PC-9 (cell line): Measurements from ENCODE around the gene MGRN1. TPM values are rescaled to one million over a fixed set of nuclear protein-coding genes. Genes with fewer than 3 reads are reported as not detected.

ENCODE experiments used
- BruUV-seq: library from RNA; stranded (reverse); fragments of 400-500 nt; replicated peaks from 2 replicates; lab custom pipeline; 2021; lab: Mats Ljungman, UMichigan
- CTCF ChIA-PET: fragments of 300-600 bp; sonication (Branson Sonifier 250); formaldehyde crosslinking; loops from one replicate; lab custom pipeline; 2022; ENCODE audit warnings: antibody characterized with exemption; lab: Charles Lee
- POLR2A ChIA-PET: fragments of 300-600 bp; sonication (Branson Sonifier 250); formaldehyde crosslinking; loops from one replicate; lab custom pipeline; 2022; ENCODE audit warnings: antibody characterized with exemption; ENCODE audit not compliant: unreplicated experiment; lab: Charles Lee
- DNase-seq, 2 experiments: peaks; one replicate each; pipeline versions ENCODE4 v3.0.0 to v3.0.0-alpha.2; 2015 to 2022; ENCODE audit warnings: mixed read lengths in 1 of 2
- H2AFZ ChIP-seq: fragments of 200-600 bp; sonication (generic); 2 replicates; pipeline ENCODE4 v1.8.1; 2017; ENCODE audit warnings: antibody characterized with exemption
- H3F3A ChIP-seq: fragments of 200-600 bp; sonication (generic); 2 replicates; pipeline ENCODE4 v1.8.1; 2017; ENCODE audit warnings: antibody characterized with exemption, mild to moderate bottlenecking, low read depth; ENCODE audit not compliant: insufficient read depth
- H3K27ac ChIP-seq: fragments of 200-600 bp; sonication (generic); 2 replicates; pipeline ENCODE4 v1.6.1; 2016; ENCODE audit warnings: mixed run types
- H3K27me3 ChIP-seq: fragments of 200-600 bp; sonication (generic); 2 replicates; pipeline ENCODE4 v1.6.1; 2016; ENCODE audit warnings: low read depth, mixed run types; ENCODE audit not compliant: insufficient read depth
- H3K36me3 ChIP-seq: fragments of 200-600 bp; sonication (generic); 2 replicates; pipeline ENCODE4 v1.6.1; 2016; ENCODE audit warnings: low read depth, mixed run types
- H3K4me1 ChIP-seq: fragments of 200-600 bp; sonication (generic); replicated peaks from 2 replicates; pipeline ENCODE4 v1.6.1; 2016; ENCODE audit warnings: mixed run types; ENCODE audit not compliant: insufficient read depth
- H3K4me2 ChIP-seq: fragments of 200-600 bp; sonication (generic); 2 replicates; pipeline ENCODE4 v1.6.1; 2017; ENCODE audit warnings: mixed run types
- H3K4me3 ChIP-seq: fragments of 200-600 bp; sonication (generic); 2 replicates; pipeline ENCODE4 v1.6.1; 2016; ENCODE audit warnings: mixed run types
- H3K79me2 ChIP-seq: fragments of 200-600 bp; sonication (generic); 2 replicates; pipeline ENCODE4 v1.6.1; 2017; ENCODE audit warnings: low read depth, mixed run types
- H3K9me2 ChIP-seq: fragments of 200-600 bp; sonication (generic); 2 replicates; pipeline ENCODE4 v1.8.1; 2017; ENCODE audit warnings: mild to moderate bottlenecking; ENCODE audit not compliant: insufficient read depth
- H3K9me3 ChIP-seq: fragments of 200-600 bp; sonication (generic); 2 replicates; pipeline ENCODE4 v1.8.1; 2016; ENCODE audit warnings: low read depth; ENCODE audit not compliant: insufficient read depth
- H4K20me1 ChIP-seq: fragments of 200-600 bp; sonication (generic); 2 replicates; pipeline ENCODE4 v1.8.1; 2017; ENCODE audit not compliant: insufficient read depth
- EZH2 ChIP-seq: fragments of 200-600 bp; sonication (generic); IDR thresholded peaks from 2 replicates; pipeline ENCODE4 v1.8.0; 2017; ENCODE audit warnings: antibody characterized with exemption, low read depth
- intact Hi-C: fragments of 100-400 bp; cut with micrococcal nuclease; formaldehyde crosslinking; loops from one replicate; pipeline ENCODE4 v1.10.0; 2022; ENCODE audit not compliant: unreplicated experiment
- total RNA-seq: library from RNA; stranded (reverse); gene quantifications from 2 replicates; pipeline ENCODE4 v1.2.3, GENCODE V29; 2021
- TF ChIP-seq, protein P1 (sequence below): fragments of 200-600 bp; sonication (generic); conservative IDR thresholded peaks from 2 replicates; pipeline ENCODE4 v1.6.1; 2017; ENCODE audit warnings: mixed run types, antibody characterized with exemption, mild to moderate bottlenecking, moderate library complexity

The MGRN1 gene
- total RNA-seq, 1 experiment from 2014 or later, result 70.4 TPM

DNA sequence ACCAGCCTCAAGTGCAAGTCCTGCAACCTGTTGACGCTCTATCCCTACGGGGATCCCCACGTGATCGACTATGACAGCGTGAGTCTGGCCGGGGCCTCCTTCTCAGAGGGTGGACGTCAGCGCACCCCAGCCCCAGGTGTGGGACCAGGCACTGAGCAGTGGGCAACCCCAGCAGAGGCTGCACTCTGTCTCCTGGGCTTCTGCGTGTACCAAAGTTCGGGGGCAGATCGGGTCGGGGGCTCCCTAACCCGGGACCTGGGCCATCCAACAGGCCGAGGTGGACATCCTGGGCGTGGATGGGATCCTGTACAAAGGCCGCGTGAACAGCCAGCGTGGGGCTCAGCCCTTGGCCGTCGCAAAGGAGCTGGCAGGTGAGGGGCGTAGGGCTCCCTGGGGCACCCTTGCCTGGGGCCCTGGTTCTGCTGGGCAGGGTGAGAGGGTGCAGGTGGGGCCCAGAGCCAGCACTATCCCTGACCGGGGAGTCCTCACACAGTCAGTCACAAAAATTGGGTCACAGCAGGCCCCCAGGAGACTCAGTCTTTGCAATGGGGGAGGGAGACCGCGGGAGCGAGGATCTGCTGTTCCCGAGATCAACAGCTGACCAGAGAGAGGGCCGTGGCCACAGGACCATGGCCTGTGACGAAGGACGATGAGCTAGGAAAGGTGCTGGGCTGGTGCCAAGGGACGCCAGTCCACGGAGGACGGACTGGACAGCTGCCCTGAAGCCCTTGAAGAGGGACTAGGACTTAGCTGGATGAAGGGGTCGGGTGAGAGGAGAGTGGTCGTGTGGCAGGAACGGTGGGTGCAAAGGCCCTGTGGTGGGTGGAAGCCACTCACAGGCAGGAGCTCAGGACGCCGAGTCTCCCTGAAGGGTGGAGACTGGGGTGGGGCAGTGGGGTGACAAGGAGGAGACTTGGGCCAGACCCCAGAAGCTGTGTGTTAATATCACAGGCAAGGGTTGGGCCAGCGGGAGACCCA, 29.9 kb upstream of the MGRN1 start:
- intact Hi-C loops, result no loop called here
- CTCF ChIA-PET, result interaction anchor here (0.8 kb wide), 1 partner anchor 94 kb away, joined by 3 read pairs; no protein-coding TSS in a partner anchor

DNA sequence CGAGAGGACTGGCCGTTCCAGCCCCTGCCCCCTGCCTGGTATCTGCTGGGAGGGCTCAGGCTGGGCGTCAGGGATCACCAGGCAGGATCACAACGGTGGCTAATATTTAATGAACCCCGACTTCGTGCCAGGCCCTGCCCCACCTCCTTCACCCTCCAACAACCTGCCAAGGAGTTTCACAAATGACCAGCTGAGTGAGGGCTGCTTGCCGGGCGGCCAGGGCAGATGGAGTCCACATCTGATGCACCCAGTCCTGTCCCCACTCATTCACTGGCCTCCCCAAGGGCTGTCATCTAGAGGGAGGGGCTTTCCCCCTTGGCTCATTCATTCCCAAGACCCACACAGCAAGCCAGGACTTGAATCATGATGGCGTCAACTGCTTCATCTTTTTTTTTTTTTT, 27.5 kb upstream of the MGRN1 start:
- no peak overlapping the region for H3K4me2 ChIP-seq
- ChIA-PET POLR2A (interaction anchor here (0.6 kb wide), 1 partner anchor 19 kb away, joined by 6 read pairs; no protein-coding TSS in a partner anchor), CTCF (interaction anchor here (0.7 kb wide), 1 partner anchor 9 kb away, joined by 3 read pairs; no protein-coding TSS in a partner anchor)
- H3F3A ChIP-seq, result 0 out of 2 replicates have a peak, but pooled peaks cover 4% of the 10 kb centered on the region
- no peaks in the 10 kb centered on the region for H3K36me3 ChIP-seq
- TF ChIP-seq EZH2, result no peak
- TF ChIP-seq, protein P1, sequence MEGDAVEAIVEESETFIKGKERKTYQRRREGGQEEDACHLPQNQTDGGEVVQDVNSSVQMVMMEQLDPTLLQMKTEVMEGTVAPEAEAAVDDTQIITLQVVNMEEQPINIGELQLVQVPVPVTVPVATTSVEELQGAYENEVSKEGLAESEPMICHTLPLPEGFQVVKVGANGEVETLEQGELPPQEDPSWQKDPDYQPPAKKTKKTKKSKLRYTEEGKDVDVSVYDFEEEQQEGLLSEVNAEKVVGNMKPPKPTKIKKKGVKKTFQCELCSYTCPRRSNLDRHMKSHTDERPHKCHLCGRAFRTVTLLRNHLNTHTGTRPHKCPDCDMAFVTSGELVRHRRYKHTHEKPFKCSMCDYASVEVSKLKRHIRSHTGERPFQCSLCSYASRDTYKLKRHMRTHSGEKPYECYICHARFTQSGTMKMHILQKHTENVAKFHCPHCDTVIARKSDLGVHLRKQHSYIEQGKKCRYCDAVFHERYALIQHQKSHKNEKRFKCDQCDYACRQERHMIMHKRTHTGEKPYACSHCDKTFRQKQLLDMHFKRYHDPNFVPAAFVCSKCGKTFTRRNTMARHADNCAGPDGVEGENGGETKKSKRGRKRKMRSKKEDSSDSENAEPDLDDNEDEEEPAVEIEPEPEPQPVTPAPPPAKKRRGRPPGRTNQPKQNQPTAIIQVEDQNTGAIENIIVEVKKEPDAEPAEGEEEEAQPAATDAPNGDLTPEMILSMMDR, result no peak
- H3K9me2 ChIP-seq, result no peaks in the 10 kb centered on the region
- H3K79me2 ChIP-seq, result no peaks in the 10 kb centered on the region
- H2AFZ ChIP-seq, result no peak overlapping the region
- H3K4me3 ChIP-seq, result no peak overlapping the region
- intact Hi-C loops, result no loop called here
- no peak overlapping the region for H3K27ac ChIP-seq
- peaks cover 60% of the 10 kb centered on the region for H3K27me3 ChIP-seq
- H3K9me3 ChIP-seq, result no peaks in the 10 kb centered on the region
- no peak for DNase-seq
- H3K4me1 ChIP-seq, result no peaks in the 10 kb centered on the region
- no TSS peak for BruUV-seq
- no peaks in the 10 kb centered on the region for H4K20me1 ChIP-seq

More for the DNA sequence above, 29.9 kb upstream of the MGRN1 start:
- Histone ChIP-seq H3K9me2 (no peaks in the 10 kb centered on the region), H3K27ac (no peak overlapping the region), H3F3A (no peaks in the 10 kb centered on the region), H2AFZ (no peak overlapping the region), H4K20me1 (no peaks in the 10 kb centered on the region), H3K4me3 (no peak overlapping the region), H3K4me2 (no peak overlapping the region), H3K27me3 (peaks cover 60% of the 10 kb centered on the region), H3K4me1 (no peaks in the 10 kb centered on the region), H3K36me3 (no peaks in the 10 kb centered on the region), H3K79me2 (no peaks in the 10 kb centered on the region), H3K9me3 (no peaks in the 10 kb centered on the region)
- POLR2A ChIA-PET, result no interaction called here
- TF ChIP-seq, protein P1, result no peak
- TF ChIP-seq EZH2, result no peak
- no peak for DNase-seq
- BruUV-seq, result no TSS peak

DNA sequence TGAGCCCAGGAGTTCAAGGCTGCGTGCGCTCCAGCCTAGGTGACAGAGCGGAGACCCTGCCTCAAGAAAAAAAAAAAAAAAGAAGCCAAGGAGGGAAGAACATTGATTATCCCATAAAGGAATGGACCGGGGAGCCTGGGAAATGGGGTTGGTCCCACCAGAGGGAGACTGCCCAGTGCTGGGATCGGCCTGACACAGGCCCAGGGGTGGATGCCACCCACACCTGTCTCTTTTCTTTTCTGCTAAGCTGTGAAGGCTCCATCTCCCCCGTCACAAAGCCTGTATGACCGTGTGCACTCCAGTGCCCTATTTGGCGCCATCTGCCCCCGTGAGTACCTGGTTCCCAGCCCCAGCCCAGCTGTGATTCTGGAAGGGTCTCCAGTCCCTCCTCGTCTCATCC, 25.6 kb upstream of the MGRN1 start:
- no peaks in the 10 kb centered on the region for H3K36me3 ChIP-seq
- intact Hi-C loops, result no loop called here
- H3K27ac ChIP-seq, result no peak overlapping the region
- BruUV-seq, result no TSS peak
- H3F3A ChIP-seq, result 0 out of 2 replicates have a peak, but pooled peaks cover 4% of the 10 kb centered on the region
- H3K79me2 ChIP-seq, result no peaks in the 10 kb centered on the region
- POLR2A ChIA-PET, result no interaction called here
- no peaks in the 10 kb centered on the region for H3K4me1 ChIP-seq
- H4K20me1 ChIP-seq, result no peaks in the 10 kb centered on the region
- no peaks in the 10 kb centered on the region for H3K9me3 ChIP-seq
- no peak overlapping the region for H3K4me2 ChIP-seq
- no peak overlapping the region for H2AFZ ChIP-seq
- H3K27me3 ChIP-seq, result peaks cover 54% of the 10 kb centered on the region
- TF ChIP-seq, protein P1, result no peak
- no peak for TF ChIP-seq EZH2
- no peaks in the 10 kb centered on the region for H3K9me2 ChIP-seq
- DNase-seq, result no peak
- no peak overlapping the region for H3K4me3 ChIP-seq
- CTCF ChIA-PET, result interaction anchor here (0.7 kb wide), 1 partner anchor 112 kb away, joined by 14 read pairs; no protein-coding TSS in a partner anchor
